Diencephalon (tissue), 1 donor: Measurements from ENCODE around the gene ASB1. TPM values are rescaled to one million over a fixed set of nuclear protein-coding genes. Genes with fewer than 3 reads are reported as not detected.

Source experiments
- small RNA-seq: library from RNA; depleted of rRNA; stranded (forward); fragments of <200 nt; gene quantifications from one replicate; pipeline ENCODE3, GENCODE V24; 2014
- total RNA-seq: library from RNA; depleted of rRNA; stranded (reverse); fragments of >200 nt; gene quantifications from one replicate; pipeline ENCODE4 v1.2.3, GENCODE V29; 2014

Gene ASB1
- 22.6 TPM for total RNA-seq

GRCh38 chr2:238426568-238427434 lies at the start of gene ASB1:
ASB1 (plus strand) TSS chr2:238426927; CDS start chr2:238427071, 144 bp downstream.

Small RNA genes within 50 kb of the gene (small RNA-seq; reads per million reads assigned to genes)
- not detected for gene RNU6-234P

Other genes with a start within 250 kb of the ASB1 start
- 55.1 TPM for gene ILKAP, start 223.2 kb upstream of the ASB1 start, total RNA-seq
- 40.6 TPM for gene HES6, start 186.9 kb upstream of the ASB1 start, total RNA-seq
- gene PER2, start 138.3 kb upstream of the ASB1 start, total RNA-seq: 5.1 TPM
- gene TRAF3IP1, start 106.4 kb upstream of the ASB1 start, total RNA-seq: 18.5 TPM